NCI-H345 treated with DMSO at 0.1 percent for 48 hours (cell line): ENCODE results near the gene DES.
A peak's percentile ranks its signal among the peaks of the same experiment; 100 is the strongest.
"Not testable (repeated sequence)": the region's sequence is repeated elsewhere in the genome, so short reads cannot be mapped to it uniquely, and the experiment has no call there.

ENCODE experiments used
- DNase-seq: peaks from one replicate; lab custom pipeline; 2025; ENCODE audit not compliant: unreplicated experiment; lab: John Stamatoyannopoulos, UW

DES gene

GRCh38 chr2:219399716-219400478, 18.3 kb upstream of the DES start:
- no peak for DNase-seq

GRCh38 chr2:219400562-219400961, 17.6 kb upstream of the DES start:
- no peak for DNase-seq

DNA sequence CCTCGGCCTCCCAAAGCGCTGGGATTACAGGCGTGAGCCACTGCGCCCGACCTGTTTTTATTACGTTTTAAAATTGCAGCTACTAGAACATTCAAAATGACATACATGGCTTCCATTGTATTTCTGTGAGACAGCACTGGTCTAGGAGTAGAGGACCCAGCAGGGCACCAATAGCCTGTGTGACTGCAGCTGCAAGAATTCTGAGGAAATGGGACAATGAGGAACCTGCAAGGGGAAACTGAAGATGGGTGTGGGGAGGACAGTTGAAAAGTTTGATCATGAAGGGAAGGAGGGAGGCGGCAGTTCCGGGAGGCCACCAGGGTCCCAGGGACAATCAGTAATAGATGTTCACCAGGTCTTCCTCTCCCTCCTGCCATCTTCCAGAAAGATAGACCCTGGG, 16.6 kb upstream of the DES start:
- DNase-seq: no peak

- DNase-seq: peak; percentile 64
These were observed 15.3 kb upstream of the DES start for GRCh38 chr2:219402665-219403515.

GRCh38 chr2:219403861-219404260, 14.3 kb upstream of the DES start:
- DNase-seq: no peak

GRCh38 chr2:219404291-219404910, 13.8 kb upstream of the DES start:
- DNase-seq: no peak

DNA sequence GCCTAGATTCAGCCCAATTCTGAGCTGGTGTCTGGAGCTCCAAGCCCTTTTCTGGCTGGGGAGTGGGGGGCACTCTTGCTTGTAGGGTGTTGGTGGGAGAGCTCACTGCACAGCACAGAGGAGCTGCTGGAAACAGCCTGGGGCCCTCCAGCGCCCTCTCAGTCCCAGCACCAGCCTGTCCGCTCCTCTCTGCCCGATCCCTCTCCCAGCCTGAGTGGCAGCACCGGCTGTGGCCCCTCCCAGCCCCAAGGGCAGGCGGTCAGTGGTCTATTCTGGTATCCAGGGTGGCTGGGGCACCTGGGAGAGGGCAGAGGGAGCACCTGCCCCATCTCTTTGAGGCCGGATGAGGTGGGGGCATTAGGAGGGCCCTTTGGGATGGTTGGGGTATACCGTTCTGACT, 13.2 kb upstream of the DES start:
- DNase-seq: no peak

DNA sequence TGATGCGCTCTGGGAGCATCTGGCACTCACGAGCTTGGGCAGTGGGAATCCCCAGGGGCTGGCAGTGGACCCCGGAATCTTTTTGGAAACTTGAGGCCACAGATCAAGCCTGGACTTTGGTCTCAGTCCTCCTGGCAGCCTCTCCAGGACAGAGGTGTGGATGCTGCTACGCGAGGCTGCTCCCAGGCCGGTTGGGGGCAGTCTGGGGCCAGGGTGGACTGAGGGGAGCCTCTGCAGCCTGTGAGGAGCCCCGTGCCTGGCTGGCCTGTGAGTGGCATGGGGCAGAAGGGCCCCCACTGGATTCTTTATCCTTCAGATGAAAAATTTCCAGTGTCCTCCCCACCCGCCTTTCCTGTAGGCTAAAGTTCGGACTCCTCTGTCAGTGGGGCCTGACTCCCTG, 12.7 kb upstream of the DES start:
- no peak for DNase-seq

DNA sequence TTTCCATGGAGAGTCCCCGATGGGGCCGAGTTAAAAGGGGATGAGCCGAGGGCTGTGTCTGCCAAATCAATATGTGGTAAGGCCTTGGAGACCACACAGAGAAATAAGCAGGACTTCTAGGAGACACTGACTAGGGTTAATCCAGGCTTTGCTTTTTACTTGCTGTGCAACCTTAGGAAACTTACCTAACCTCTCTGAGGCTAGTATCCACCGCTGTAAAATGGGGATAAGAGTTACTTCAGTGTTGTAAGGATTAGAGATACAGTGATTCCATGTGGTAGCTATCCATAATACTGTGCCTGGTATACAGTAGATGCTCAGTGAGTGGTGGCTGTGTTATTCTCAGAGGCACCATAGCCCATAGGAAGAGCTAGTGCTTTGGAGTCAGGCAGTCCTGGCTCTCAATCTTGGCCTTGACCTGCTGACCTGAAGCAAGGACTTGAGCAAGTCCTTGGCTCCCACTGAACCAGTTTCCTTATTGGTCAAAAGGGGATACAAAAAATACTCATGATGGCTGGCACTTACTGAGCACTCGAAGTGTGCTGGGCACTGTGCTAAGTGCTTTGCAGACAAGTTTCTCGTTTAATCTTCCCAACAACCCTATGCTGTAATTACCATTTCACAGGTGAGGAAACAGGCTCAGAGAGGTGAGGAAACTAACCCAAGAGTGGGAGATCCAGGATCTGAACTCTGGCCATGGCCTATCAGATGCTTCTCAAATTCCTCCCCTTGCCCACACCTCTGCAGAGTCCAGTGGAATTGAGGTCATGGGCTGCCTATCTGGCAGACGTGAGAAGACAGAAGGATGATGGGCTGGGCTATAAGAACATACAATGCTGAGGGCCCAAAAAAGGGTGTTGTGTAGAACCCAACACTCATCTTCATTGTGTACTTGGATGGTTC, 12.0 kb upstream of the DES start:
- no peak for DNase-seq

DNA sequence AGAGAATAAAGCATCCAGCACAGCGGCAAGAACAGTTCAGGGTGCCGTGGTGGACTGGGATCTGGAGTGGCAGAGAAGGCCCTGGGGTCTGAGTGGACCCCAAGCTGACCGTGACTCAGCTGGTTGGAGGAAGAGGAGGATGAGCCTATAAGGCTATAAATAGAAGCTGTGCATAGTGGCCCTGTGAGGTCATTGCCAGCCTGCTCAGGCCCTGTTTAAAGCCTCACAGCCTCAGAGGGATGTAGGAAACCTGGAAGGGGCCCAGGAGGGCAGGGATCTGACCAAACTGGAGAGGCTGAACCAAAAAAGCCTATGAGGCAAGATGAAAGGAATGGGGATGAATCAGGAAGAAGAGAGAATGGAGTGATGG, 11.3 kb upstream of the DES start:
- DNase-seq: no peak

GRCh38 chr2:219407343-219407742, 10.8 kb upstream of the DES start:
- not testable (repeated sequence) for DNase-seq

- DNase-seq: no peak
These were observed 10.0 kb upstream of the DES start for GRCh38 chr2:219408204-219408603.

DNA sequence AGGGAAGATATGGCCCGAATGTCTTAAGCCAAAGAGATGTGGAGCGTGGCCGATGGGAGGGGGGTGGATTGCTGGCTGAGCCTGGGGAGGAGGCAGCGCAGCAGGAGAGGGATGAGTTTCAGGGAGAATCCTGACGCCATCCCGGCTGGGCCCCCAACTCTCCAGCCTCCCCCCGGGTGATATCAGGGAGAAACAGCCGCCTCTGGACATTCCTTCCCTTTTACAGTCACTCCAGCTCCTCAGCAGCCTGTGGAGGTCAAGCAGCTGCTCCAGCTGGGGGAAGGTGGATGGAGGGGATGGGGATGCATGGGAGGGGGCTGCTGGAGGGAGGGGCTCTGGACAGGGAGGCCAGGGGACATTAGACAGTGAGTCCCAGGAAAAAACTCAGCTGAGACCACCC, 9.5 kb upstream of the DES start:
- no peak for DNase-seq

- DNase-seq: no peak
These were observed 8.6 kb upstream of the DES start for GRCh38 chr2:219409619-219410018.

DNA sequence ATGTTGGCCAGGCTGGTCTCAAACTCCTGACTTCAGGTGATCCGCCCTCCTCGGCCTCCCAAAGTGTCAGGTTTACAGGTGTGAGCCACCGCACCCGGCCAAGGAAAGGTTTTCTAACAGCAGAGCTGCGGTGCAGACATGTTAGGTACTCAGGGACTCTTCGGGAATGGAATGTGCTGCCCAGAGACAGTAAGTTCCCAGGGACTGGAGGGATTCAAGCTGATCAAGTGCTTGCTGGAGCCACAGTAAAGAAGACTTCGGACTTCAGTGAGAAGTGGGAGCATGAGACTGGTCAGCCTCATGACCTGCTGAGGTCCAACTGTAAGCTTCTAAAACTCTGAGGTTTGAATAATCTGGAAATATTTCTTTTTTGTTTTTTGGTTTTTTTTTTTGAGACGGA, 7.8 kb upstream of the DES start:
- no peak for DNase-seq

DNA sequence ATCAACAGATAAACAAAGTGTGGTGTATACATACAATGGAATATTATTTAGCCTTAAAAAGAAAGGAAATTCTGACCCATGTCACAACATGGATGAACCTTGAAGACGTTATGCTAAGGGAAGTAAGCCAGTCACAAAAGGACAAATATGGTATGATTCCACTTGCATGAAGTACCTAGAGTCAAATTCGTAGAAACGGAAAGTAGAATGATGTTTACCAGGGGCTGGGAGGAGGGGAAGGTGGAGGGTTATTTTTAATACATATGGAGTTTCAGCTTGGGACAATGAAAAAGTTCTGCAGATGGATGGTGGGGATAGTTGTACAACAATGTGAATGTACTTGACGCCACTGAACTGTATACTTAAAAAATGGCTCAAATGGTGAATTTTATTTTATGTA, 3.3 kb upstream of the DES start:
- no peak for DNase-seq

GRCh38 chr2:219415580-219416234, 2.5 kb upstream of the DES start:
- no peak for DNase-seq

- no peak for DNase-seq
These were observed 2.0 kb upstream of the DES start for GRCh38 chr2:219416235-219416602.

DNA sequence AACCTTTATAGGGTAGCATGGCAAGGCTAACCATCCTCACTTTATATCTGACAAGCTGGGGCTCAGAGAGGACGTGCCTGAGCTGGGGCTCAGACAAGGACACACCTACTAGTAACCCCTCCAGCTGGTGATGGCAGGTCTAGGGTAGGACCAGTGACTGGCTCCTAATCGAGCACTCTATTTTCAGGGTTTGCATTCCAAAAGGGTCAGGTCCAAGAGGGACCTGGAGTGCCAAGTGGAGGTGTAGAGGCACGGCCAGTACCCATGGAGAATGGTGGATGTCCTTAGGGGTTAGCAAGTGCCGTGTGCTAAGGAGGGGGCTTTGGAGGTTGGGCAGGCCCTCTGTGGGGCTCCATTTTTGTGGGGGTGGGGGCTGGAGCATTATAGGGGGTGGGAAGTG, 1.2 kb upstream of the DES start:
- DNase-seq: no peak

- no peak for DNase-seq
These were observed 803 bp upstream of the DES start for GRCh38 chr2:219417374-219417773.

GRCh38 chr2:219419012-219419324, 791 bp downstream of the DES start:
- DNase-seq: no peak
